Sigmoid colon (tissue), 4 donors: Measurements from ENCODE around the gene RPF1.

Experiments used
- EP300 ChIP-seq, 4 donors: sonication (generic); formaldehyde crosslinking; IDR thresholded peaks; one replicate each; pipeline ENCODE4 v1.6.1; 2017; ENCODE audit warnings: antibody characterized with exemption in 4 of 4
- POLR2A ChIP-seq, 2 donors: fragments of 450-650 bp; IDR thresholded peaks; one replicate each; pipeline ENCODE4 v1.6.1; 2016; ENCODE audit warnings: antibody characterized with exemption in 2 of 2, mild to moderate bottlenecking in 2 of 2, moderate library complexity in 2 of 2
- POLR2AphosphoS5 ChIP-seq, 4 donors: sonication (generic); formaldehyde crosslinking; IDR thresholded peaks; one replicate each; pipeline ENCODE4 v1.6.1; 2017; ENCODE audit warnings: antibody characterized with exemption in 4 of 4
- TF ChIP-seq, protein P1 (sequence below), 4 experiments: fragments of 450-650 bp in 3 of 4; fragments of 200-600 bp in 1 of 4; IDR thresholded peaks; one replicate each; pipeline ENCODE4 v1.5.1; 2016 to 2019; ENCODE audit warnings: antibody characterized with exemption in 4 of 4, mild to moderate bottlenecking in 3 of 4, moderate library complexity in 2 of 4

DNA sequence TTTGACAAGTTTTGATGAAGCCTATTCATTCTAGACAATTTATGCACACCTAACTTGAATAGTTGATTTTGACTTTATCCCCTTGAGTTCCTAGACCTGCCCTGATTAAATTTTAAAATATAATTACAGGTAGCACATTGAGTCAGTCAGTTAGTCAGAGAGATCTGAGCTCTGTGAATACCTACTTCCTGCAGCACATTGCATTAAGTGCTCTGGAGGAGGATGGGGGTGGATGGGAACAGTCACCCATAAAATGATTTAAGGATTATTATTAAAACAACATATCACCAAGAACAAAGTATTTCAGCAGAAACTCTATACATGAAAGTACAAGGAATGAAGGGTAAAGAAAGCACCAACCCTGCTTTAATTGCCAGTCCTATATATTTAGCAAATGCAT, 11.8 kb upstream of the RPF1 start:
- TF ChIP-seq, protein P1, sequence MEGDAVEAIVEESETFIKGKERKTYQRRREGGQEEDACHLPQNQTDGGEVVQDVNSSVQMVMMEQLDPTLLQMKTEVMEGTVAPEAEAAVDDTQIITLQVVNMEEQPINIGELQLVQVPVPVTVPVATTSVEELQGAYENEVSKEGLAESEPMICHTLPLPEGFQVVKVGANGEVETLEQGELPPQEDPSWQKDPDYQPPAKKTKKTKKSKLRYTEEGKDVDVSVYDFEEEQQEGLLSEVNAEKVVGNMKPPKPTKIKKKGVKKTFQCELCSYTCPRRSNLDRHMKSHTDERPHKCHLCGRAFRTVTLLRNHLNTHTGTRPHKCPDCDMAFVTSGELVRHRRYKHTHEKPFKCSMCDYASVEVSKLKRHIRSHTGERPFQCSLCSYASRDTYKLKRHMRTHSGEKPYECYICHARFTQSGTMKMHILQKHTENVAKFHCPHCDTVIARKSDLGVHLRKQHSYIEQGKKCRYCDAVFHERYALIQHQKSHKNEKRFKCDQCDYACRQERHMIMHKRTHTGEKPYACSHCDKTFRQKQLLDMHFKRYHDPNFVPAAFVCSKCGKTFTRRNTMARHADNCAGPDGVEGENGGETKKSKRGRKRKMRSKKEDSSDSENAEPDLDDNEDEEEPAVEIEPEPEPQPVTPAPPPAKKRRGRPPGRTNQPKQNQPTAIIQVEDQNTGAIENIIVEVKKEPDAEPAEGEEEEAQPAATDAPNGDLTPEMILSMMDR (IDR thresholded peaks at IDR 0.05) = no peak
- TF ChIP-seq POLR2A (IDR thresholded peaks at IDR 0.05) = no peak
- TF ChIP-seq POLR2AphosphoS5 (IDR thresholded peaks at IDR 0.05) = no peak
- no peak for TF ChIP-seq EP300 (IDR thresholded peaks at IDR 0.05)
